Calu3 (cell line): Measurements from ENCODE around the gene CEACAM21. TPM values are rescaled to one million over a fixed set of nuclear protein-coding genes. Genes with fewer than 3 reads are reported as not detected.

ENCODE experiments used
- BruUV-seq: library from RNA; stranded (reverse); fragments of 400-500 nt; replicated peaks from 2 replicates; lab custom pipeline; 2021; lab: Mats Ljungman, UMichigan
- CTCF ChIA-PET: fragments of 300-600 bp; sonication (Branson Sonifier 250); formaldehyde crosslinking; loops from one replicate; lab custom pipeline; 2022; ENCODE audit warnings: antibody characterized with exemption; lab: Charles Lee
- DNase-seq: peaks from one replicate; pipeline ENCODE4 v3.0.0; 2022
- H3K27ac Mint-ChIP-seq: one replicate; pipeline ENCODE4 v1.8.0; 2022; ENCODE audit warnings: mixed read lengths; ENCODE audit not compliant: unreplicated experiment
- H3K27me3 Mint-ChIP-seq: one replicate; pipeline ENCODE4 v1.8.0; 2022; ENCODE audit warnings: mixed read lengths; ENCODE audit not compliant: unreplicated experiment
- H3K36me3 Mint-ChIP-seq: one replicate; pipeline ENCODE4 v1.8.0; 2022; ENCODE audit warnings: mild to moderate bottlenecking, moderate library complexity, mixed read lengths; ENCODE audit not compliant: insufficient read depth, unreplicated experiment
- H3K4me1 Mint-ChIP-seq: one replicate; pipeline ENCODE4 v1.8.0; 2022; ENCODE audit warnings: mild to moderate bottlenecking, low read depth, mixed read lengths; ENCODE audit not compliant: unreplicated experiment
- H3K4me3 Mint-ChIP-seq: one replicate; pipeline ENCODE4 v1.8.0; 2022; ENCODE audit warnings: mild to moderate bottlenecking, low read depth, moderate library complexity, mixed read lengths; ENCODE audit not compliant: unreplicated experiment
- H3K9me3 Mint-ChIP-seq: one replicate; pipeline ENCODE4 v1.8.0; 2022; ENCODE audit warnings: low read depth, mixed read lengths; ENCODE audit not compliant: unreplicated experiment
- CTCF ChIP-seq: fragments of 200-600 bp; IDR thresholded peaks from one replicate; pipeline ENCODE4 v1.8.0; 2022; ENCODE audit warnings: antibody characterized with exemption; ENCODE audit not compliant: unreplicated experiment
- intact Hi-C: fragments of 100-400 bp; cut with micrococcal nuclease; formaldehyde crosslinking; loops from one replicate; pipeline ENCODE4 v1.10.0; 2022; ENCODE audit not compliant: unreplicated experiment
- total RNA-seq: library from RNA; stranded (reverse); gene quantifications from 2 replicates; pipeline ENCODE4 v1.2.3, GENCODE V29; 2022

Gene CEACAM21
- total RNA-seq, 1 experiment from 2014 or later: not detected

- H3K9me3 Mint-ChIP-seq: no peaks in the 10 kb centered on the region
Observed at GRCh38 chr19:41548954-41549688, 26.8 kb upstream of the CEACAM21 start.

GRCh38 chr19:41549884-41550283 lies 26.1 kb upstream of the CEACAM21 start:
- DNase-seq: no peak
- H3K4me1 Mint-ChIP-seq: peaks cover 24% of the 10 kb centered on the region
- H3K9me3 Mint-ChIP-seq: no peaks in the 10 kb centered on the region
- CTCF ChIA-PET: interaction anchor here (0.6 to 1.4 kb wide), 2 partner anchors 20 to 485 kb away, joined by 4 read pairs; no protein-coding TSS in a partner anchor
- TF ChIP-seq CTCF: no peak
- H3K4me3 Mint-ChIP-seq: no peak overlapping the region
- no TSS peak for BruUV-seq
- H3K27me3 Mint-ChIP-seq: peaks cover 56% of the 10 kb centered on the region
- intact Hi-C loops: no loop called here
- H3K27ac Mint-ChIP-seq: no peak overlapping the region
- no peaks in the 10 kb centered on the region for H3K36me3 Mint-ChIP-seq

More at GRCh38 chr19:41548954-41549688, 26.8 kb upstream of the CEACAM21 start:
- peaks cover 49% of the 10 kb centered on the region for H3K27me3 Mint-ChIP-seq
- no TSS peak for BruUV-seq
- CTCF ChIA-PET: interaction anchor here (0.6 to 1.4 kb wide), 3 partner anchors 21 to 486 kb away, joined by 3 to 4 read pairs (median 4); no protein-coding TSS in a partner anchor
- TF ChIP-seq CTCF: no peak
- peaks cover 24% of the 10 kb centered on the region for H3K4me1 Mint-ChIP-seq
- no peak overlapping the region for H3K27ac Mint-ChIP-seq
- no peak for DNase-seq
- no peaks in the 10 kb centered on the region for H3K36me3 Mint-ChIP-seq
- no peak overlapping the region for H3K4me3 Mint-ChIP-seq
- intact Hi-C loops: no loop called here

- CTCF ChIA-PET: no interaction called here
- no TSS peak for BruUV-seq
- peaks cover 14% of the 10 kb centered on the region for H3K4me1 Mint-ChIP-seq
Observed at GRCh38 chr19:41551212-41551610, 24.8 kb upstream of the CEACAM21 start.

GRCh38 chr19:41551711-41552110 lies 24.3 kb upstream of the CEACAM21 start:
- H3K27me3 Mint-ChIP-seq: peaks cover 59% of the 10 kb centered on the region
- CTCF ChIA-PET: no interaction called here
- no TSS peak for BruUV-seq

More at GRCh38 chr19:41551212-41551610, 24.8 kb upstream of the CEACAM21 start:
- no peak overlapping the region for H3K4me3 Mint-ChIP-seq
- TF ChIP-seq CTCF: no peak
- no peaks in the 10 kb centered on the region for H3K9me3 Mint-ChIP-seq
- intact Hi-C loops: no loop called here
- H3K27ac Mint-ChIP-seq: no peak overlapping the region
- no peaks in the 10 kb centered on the region for H3K36me3 Mint-ChIP-seq
- peaks cover 59% of the 10 kb centered on the region for H3K27me3 Mint-ChIP-seq
- no peak for DNase-seq

More at GRCh38 chr19:41551711-41552110, 24.3 kb upstream of the CEACAM21 start:
- TF ChIP-seq CTCF: no peak
- Mint-ChIP-seq H3K4me1 (peaks cover 11% of the 10 kb centered on the region), H3K27ac (no peak overlapping the region), H3K4me3 (no peak overlapping the region), H3K36me3 (no peaks in the 10 kb centered on the region), H3K9me3 (no peaks in the 10 kb centered on the region)
- intact Hi-C loops: no loop called here
- no peak for DNase-seq
